Neutrophil (primary cell): ENCODE measurements around the gene KLHDC3.

Experiments
- H3K27ac ChIP-seq: fragments of 200-600 bp; sonication (generic); 2 replicates; pipeline ENCODE4 v1.5.1; 2016; ENCODE audit warnings: mild to moderate bottlenecking, moderate library complexity
- H3K27me3 ChIP-seq: fragments of 200-600 bp; sonication (generic); 2 replicates; pipeline ENCODE4 v1.6.0; 2016; ENCODE audit warnings: mild to moderate bottlenecking
- H3K36me3 ChIP-seq: fragments of 200-600 bp; sonication (generic); 2 replicates; pipeline ENCODE4 v1.5.1; 2017
- H3K4me1 ChIP-seq, 2 experiments: fragments of 200-600 bp in 1 of 2; sonication (generic) in 1 of 2; 1 replicate in 1 of 2; 2 replicates in 1 of 2; pipeline versions ENCODE4 v1.5.1 to v1.6.1; 2013 to 2016; ENCODE audit warnings: low read depth in 1 of 2, low read length in 1 of 2, mild to moderate bottlenecking in 1 of 2, moderate library complexity in 1 of 2; ENCODE audit not compliant: control insufficient read depth in 1 of 2, insufficient read depth in 1 of 2
- H3K4me3 ChIP-seq, 2 experiments: fragments of 200-600 bp in 1 of 2; sonication (generic) in 1 of 2; 1 replicate in 1 of 2; 2 replicates in 1 of 2; pipeline ENCODE4 v1.5.1; 2013 to 2016; ENCODE audit warnings: low read depth in 1 of 2, low read length in 1 of 2, mild to moderate bottlenecking in 1 of 2, moderate library complexity in 1 of 2
- H3K9me3 ChIP-seq: fragments of 200-600 bp; sonication (generic); 2 replicates; pipeline ENCODE4 v1.5.1; 2016
- TF ChIP-seq, protein P1 (sequence below): fragments of 200-600 bp; sonication (generic); IDR thresholded peaks from 2 replicates; pipeline ENCODE4 v1.5.1; 2016; ENCODE audit warnings: antibody characterized with exemption

KLHDC3 gene

DNA sequence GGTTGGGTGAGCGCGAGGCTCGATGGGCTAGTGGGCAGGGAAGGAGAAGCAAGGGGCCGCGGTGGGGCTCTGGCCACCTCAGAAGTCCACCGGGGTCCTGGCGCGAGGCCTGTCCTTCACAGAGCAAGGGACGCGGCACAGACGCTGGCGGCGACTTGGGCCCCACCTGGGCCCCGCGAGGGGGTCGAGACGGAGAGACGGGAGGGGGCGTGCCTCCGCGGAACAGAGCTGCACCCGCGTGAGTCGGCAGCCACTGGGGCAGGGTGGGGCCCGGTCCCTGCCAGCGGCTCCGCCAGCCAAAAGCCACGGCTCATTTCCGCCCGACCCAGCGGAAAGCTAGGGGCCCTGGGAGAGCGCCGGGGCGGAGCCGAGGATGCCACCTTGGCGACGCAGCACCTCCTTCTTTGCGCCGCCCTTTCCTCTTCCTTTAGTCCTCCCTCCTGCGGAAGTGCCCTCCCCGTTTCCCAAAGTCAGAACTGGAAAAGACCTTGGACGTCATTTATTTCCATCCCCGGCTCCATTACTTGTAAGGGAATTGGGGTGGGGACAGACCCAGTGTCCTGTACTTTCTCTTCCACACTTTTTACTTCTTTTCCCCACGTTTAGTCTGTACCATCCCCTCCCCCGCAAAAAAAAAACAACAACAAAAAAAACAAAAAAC lies 39.6 kb downstream of the KLHDC3 start, which contains the start of gene CUL7:
CUL7 (minus strand) TSS at position 307 of the 661 bp plus-strand sequence. CDS start 1,063 bp downstream, outside the sequence.
- Histone ChIP-seq H3K4me1 (peaks cover 18 to 23% of the 10 kb centered on the region in 2 experiments), H3K36me3 (peaks cover 16% of the 10 kb centered on the region), H3K4me3 (peak within 1 kb of the TSS; percentile 74 to 84), H3K27ac (peak within 1 kb of the TSS; percentile 88), H3K27me3 (no peaks in the 10 kb centered on the region), H3K9me3 (no peaks in the 10 kb centered on the region)
- TF ChIP-seq, protein P1, sequence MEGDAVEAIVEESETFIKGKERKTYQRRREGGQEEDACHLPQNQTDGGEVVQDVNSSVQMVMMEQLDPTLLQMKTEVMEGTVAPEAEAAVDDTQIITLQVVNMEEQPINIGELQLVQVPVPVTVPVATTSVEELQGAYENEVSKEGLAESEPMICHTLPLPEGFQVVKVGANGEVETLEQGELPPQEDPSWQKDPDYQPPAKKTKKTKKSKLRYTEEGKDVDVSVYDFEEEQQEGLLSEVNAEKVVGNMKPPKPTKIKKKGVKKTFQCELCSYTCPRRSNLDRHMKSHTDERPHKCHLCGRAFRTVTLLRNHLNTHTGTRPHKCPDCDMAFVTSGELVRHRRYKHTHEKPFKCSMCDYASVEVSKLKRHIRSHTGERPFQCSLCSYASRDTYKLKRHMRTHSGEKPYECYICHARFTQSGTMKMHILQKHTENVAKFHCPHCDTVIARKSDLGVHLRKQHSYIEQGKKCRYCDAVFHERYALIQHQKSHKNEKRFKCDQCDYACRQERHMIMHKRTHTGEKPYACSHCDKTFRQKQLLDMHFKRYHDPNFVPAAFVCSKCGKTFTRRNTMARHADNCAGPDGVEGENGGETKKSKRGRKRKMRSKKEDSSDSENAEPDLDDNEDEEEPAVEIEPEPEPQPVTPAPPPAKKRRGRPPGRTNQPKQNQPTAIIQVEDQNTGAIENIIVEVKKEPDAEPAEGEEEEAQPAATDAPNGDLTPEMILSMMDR: no peak

DNA sequence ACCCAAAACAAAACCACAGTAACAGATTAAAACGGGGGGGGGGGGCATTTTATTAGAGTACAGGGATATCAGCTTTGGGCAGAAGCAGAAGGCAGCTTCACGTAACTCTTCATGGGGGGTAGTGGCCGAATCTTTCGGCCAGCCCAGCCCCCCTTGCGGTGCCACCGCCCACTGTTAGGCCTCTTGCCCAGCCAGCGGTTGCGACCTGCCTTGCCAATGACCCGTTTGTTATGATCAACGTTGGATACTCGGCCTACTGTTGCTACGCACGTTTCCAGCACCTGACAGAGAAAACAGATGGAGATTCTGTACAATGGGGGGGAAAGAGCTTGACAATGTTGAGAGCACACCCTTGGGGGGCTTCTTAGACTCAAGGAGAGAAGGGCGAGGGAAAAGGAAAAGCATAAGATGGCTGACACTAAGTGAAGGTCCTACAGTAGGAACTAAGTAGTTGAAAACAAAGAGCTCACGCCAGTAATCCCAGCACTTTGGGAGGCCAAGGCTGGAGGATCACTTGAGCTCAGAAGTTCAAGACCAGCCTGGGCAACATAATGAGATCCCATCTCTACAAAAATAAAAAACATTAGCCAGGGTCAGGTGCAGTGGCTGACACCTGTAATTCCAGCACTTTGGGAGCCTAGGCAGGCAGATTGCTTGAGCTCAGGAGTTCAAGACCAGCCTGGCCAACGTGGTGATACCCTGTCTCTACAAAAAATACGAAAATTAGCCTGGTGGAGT lies 40.3 kb downstream of the KLHDC3 start:
- TF ChIP-seq, protein P1: no peak
- Histone ChIP-seq H3K4me1 (peaks cover 22 to 24% of the 10 kb centered on the region in 2 experiments), H3K9me3 (no peaks in the 10 kb centered on the region), H3K27me3 (no peaks in the 10 kb centered on the region), H3K27ac (peak overlapping the region; percentile 88), H3K36me3 (peaks cover 9% of the 10 kb centered on the region), H3K4me3 (peak overlapping the region; percentile 74 to 84)

DNA sequence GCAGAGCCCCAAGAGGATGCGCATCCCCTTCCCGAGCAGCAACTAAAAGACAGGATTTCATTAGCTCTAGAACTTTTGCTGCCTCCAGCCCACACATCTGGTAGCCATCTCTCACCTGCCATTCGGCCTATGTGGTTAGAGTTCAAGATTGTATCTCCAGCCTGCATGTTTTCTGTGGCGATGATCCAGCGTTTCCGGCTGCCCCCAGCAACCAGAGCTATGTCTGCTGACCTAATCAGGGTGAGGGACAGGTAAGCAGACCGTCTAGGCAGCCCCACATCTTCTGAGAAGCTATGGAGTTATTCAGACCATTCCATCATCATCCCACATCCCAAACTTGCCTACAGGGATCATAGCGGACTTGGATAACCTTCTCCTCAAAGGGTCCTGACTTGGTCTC lies 41.9 kb downstream of the KLHDC3 start:
- Histone ChIP-seq H3K36me3 (no peaks in the 10 kb centered on the region), H3K27me3 (no peaks in the 10 kb centered on the region), H3K9me3 (no peaks in the 10 kb centered on the region), H3K4me1 (peaks cover 31 to 32% of the 10 kb centered on the region in 2 experiments), H3K4me3 (no peak overlapping the region), H3K27ac (no peak overlapping the region)
- TF ChIP-seq, protein P1: no peak

DNA sequence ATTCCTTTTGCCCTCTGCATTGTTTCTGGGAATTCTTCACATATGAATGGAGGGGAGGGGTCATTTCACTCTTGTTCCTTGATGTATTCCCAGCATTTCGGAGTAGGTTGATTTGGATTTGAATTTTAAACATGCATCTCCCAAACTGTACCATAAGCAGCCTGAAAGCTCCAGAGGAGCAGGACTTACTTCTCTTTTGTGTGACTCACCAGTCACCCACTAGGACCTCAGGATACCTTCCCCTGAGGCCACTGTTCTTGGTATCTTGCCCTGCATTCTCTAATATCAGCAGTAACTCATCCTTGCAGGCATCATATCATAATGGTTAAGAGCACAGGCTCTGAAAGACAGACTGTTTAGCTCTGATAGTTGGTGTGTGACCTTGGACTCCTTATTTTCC lies 44.5 kb downstream of the KLHDC3 start:
- Histone ChIP-seq H3K36me3 (peaks cover 8% of the 10 kb centered on the region), H3K4me1 (peaks cover 21 to 24% of the 10 kb centered on the region in 2 experiments), H3K27ac (peak overlapping the region; percentile 90), H3K27me3 (no peaks in the 10 kb centered on the region), H3K4me3 (peak overlapping the region; percentile 90 to 95), H3K9me3 (no peaks in the 10 kb centered on the region)
- TF ChIP-seq, protein P1: no peak

DNA sequence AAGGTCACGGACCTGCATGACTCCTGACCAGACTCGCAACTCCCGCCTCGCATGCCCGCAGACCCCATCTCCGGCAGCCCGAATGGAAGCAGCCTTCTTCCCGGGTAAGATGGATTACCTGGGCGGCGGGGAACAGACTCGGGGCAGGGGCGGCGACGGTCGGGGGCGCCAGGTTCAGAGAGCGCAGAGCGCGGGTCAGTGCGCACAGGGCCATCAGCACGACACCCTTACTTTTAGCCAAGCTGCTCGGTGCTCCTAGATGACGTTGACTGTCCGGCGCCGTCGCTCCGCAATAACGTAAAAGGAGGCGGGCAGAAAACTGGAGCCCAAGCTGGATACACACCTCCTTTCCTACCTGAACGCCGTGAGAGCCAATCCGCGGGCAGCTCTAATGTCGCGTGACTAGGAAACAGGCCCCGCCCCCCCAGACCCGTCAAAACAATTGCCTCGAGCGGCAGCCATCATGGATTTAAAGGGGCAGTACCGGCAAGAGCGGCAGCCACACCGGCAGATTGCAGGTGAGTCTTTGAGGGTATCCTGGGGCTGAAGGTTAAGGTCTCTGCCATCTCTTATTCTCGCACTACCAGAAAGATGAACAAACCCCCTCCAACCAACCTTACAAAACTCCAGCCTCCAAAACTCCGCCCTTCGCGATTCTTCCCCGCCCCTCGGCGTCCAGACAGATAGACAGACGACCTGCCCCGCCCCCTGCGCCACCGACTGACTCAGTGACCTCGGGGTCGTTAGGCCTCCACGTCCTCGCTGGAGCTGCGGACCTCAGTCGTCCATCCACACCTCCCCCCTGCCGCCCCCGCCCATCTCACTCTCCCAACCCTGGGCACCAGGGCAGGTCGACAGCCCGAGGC lies 45.4 kb downstream of the KLHDC3 start, which contains the start of the genes KLC4 and MRPL2:
KLC4 (plus strand) TSS at position 464 of the 866 bp plus-strand sequence. CDS start 1,705 bp downstream, outside the sequence.
MRPL2 (minus strand) TSS at position 267 of the 866 bp plus-strand sequence; CDS start at position 214, 53 bp downstream.
- no peaks in the 10 kb centered on the region for H3K27me3 ChIP-seq
- TF ChIP-seq, protein P1: no peak

More for the DNA sequence above, 45.4 kb downstream of the KLHDC3 start, which contains the start of the genes KLC4 and MRPL2:
- peaks cover 13% of the 10 kb centered on the region for H3K36me3 ChIP-seq
- peak within 1 kb of the TSS; percentile 90 for H3K27ac ChIP-seq
- peak within 1 kb of the TSS; percentile 90 to 95 for H3K4me3 ChIP-seq
- peaks cover 17 to 20% of the 10 kb centered on the region in 2 experiments for H3K4me1 ChIP-seq
- H3K9me3 ChIP-seq: no peaks in the 10 kb centered on the region
